Measurements from ENCODE around the gene COBL.

Gene COBL

DNA sequence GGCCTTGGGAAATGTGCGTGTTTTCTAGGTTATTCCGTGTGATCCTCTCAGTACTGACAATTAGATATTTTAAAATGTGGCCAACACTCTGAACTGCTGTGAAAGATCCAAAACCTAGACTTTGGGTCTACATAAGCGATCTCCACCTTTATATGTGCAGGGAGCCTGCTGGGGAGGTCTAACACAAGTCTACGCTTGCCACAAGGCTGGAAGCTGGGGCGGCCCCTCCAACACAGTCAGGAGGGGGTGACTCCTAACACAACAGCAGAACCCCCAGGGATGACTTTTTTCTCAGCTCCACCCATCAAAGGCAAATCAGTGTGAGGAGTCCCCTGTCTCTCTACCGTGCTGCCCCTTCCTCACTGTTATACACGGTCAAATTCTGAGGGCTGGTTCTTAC, 202.6 kb downstream of the COBL start:
- no peak for DNase-seq (ENCODE audit: low spot score)

DNA sequence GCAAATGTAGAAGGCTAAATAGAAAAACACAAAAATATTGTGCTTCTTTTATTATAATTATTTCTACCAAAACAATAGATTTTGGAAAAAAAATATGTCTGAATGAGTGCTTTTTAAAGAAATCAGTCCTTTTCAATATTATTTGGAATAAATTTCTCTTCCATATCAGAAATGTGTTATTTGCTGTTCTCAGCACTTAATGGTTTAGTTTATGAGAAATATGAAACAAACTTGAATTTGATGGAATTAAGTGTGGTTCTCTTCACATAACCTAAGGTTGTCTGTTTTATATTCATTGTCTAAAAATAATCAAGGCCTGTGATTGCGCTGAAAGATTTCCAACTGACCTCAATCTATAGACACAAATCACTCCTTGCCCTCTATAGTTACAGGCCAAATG, 203.0 kb downstream of the COBL start:
- no peak for DNase-seq (ENCODE audit: low spot score)

- no peak for DNase-seq (ENCODE audit: low spot score)
Observed at GRCh38 chr7:51111241-51111940, 205.2 kb downstream of the COBL start.

DNA sequence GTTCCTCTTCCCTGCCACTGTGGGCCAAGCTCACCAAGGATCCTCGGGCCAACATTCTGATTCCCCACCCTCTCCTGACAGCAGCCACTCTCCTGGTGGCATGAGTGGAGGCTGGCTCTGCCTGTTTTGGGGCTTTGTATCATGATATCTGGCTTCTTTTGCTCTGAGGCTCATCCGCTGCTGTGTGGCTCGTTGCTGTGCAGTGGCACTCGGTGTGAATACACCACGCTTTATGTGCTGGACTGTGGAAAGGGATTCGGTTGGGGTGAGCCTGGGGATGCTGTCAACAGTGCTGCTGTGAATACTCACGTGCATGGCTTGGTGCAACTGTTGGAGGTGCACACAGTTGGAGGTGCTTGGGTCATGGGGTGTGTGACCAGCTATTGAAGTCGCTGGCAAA, 208.5 kb downstream of the COBL start:
- DNase-seq (ENCODE audit: low spot score), result no peak

GRCh38 chr7:51104278-51104677, 212.3 kb downstream of the COBL start:
- no peak for DNase-seq (ENCODE audit: low spot score)

- no peak for DNase-seq (ENCODE audit: low spot score)
Observed at GRCh38 chr7:51103718-51104117, 212.9 kb downstream of the COBL start.

GRCh38 chr7:51102828-51103227, 213.8 kb downstream of the COBL start:
- no peak for DNase-seq (ENCODE audit: low spot score)

DNA sequence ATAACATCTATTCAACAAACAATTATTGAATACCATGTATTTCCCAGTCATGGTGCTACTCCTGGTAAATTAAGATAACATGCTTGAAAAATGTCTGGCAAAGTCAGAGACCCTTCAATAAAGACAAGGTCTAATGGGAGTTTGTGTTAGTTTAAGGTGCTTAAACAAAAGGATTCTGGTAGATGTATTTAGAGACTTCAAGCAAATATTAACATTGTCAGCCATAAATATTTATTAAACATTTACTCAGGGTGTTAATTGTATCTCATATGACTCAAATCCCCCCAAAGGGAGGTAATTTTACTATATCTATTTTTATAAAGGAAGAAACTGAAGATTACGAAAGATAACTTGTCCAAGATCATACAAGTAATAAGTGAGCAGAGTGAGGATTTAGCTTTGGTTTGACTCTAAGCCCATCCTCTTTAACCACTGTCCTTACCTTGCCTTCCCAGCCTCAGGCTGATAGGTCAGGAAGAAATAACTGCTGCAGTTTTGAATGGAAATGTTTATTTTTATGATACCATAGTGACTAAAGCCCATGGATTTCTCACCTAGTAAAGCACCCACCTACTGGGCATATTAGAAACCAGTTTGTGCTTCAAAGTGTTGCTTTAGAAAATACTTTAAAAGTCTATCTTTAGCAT, 215.4 kb downstream of the COBL start:
- DNase-seq (ENCODE audit: low spot score), result no peak

DNA sequence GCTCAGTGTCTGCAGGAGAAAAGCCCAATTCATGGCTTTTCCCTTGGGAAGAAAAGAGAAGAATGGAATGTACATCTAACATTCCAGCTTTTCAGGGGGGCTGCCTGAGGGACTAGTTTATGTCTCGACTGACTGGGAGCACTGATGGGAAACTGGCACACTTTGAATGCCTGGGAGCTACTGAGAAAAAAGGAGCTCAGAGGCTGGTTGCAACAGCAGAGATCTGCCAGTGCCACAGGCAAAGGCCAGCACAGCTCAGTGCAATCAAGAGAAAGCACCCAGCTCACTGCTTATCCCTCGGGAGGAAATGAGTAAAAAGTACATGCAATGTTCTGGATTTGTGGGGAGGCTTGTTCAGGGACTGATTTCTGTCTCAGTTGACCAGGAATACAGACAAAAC, 226.2 kb downstream of the COBL start:
- DNase-seq (ENCODE audit: low spot score), result peak; percentile 76

DNA sequence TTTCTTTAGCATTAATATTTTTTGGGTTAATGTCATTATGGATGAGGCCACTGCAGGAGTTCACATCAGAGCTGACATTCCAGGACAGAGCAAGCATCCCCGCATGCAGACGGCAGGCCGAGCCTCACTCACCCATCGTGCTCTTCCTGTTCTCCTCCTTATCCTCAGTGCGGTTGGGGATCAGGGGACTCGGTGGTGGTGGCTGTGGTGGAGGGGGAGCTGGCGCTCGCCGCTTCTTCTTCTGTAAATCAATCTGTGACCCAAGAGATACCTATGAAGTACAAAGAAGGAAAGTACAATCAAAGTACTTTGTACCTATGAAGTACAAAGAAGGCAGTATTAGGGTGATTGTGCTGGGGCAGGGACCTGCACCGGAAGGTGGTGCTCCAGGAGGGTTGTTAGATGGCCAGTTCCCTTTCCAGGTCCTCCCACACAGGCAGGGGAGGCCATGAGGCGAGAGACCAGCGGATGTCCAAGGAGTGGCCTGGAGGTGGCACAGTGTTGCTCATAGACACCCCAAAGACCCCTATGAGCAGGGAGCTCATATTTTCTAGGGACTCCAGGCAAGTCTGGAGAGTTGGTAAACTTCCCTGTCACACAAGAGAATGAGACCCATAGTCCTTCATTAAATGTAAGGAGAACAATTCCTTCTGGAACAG, 231.4 kb downstream of the COBL start:
- no peak for DNase-seq (ENCODE audit: low spot score)

DNA sequence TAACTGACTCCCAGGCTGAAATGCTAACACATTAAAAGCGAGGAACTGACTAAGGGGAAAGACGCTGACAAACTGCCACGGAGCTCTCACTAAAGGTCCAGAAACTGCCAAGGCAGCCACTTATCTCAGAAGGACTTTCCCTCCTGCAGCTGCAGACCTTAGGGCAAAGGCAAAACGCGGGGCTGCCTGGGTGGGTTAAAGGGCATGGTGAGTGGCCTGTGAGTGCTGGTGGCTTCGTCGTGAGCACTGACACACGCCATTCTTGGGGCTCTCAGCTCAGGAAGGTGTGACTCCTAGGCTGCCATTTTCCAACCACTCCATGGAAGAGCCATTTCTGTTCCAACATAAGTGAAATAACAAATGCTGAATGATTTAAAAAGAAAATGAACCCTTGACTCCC, 232.5 kb downstream of the COBL start:
- DNase-seq (ENCODE audit: low spot score), result no peak

- DNase-seq (ENCODE audit: low spot score), result no peak
Observed at GRCh38 chr7:51082940-51083533, 233.6 kb downstream of the COBL start.

- no peak for DNase-seq (ENCODE audit: low spot score)
Observed at GRCh38 chr7:51082096-51082840, 234.3 kb downstream of the COBL start.

- no peak for DNase-seq (ENCODE audit: low spot score)
Observed at GRCh38 chr7:51081270-51081890, 235.2 kb downstream of the COBL start.

DNA sequence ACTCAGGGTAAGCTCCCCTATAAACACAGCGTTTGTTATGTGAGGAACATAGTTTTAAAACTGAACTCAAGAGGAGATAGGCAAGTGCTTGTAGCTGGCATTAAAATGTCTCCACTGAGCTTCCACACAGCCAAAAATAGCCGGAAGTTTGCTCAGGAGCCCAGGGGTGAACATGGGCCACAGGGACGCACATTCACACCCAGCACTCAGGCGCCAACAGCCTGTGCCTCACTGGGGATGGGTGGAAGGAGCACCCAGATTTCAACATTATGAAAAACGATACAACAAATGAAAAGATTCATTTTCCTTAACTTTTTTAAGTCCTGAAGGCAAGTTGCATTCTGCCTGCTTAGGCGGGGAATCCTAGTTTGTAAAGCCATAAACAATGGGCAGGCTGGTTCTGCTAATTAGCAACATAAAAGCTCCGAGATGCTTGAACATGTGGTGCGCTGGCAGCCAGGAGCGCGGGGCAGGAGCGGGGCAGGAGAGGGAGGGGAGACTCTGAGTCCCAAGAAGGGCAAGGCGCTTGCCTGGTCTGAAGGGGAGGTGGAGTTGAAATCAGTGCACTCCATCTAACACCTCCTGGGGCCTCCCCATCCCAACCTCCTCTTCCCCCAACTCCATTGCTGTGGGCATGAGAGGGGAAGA, 235.9 kb downstream of the COBL start:
- no peak for DNase-seq (ENCODE audit: low spot score)

GRCh38 chr7:51080216-51080615, 236.4 kb downstream of the COBL start:
- DNase-seq (ENCODE audit: low spot score), result no peak

DNA sequence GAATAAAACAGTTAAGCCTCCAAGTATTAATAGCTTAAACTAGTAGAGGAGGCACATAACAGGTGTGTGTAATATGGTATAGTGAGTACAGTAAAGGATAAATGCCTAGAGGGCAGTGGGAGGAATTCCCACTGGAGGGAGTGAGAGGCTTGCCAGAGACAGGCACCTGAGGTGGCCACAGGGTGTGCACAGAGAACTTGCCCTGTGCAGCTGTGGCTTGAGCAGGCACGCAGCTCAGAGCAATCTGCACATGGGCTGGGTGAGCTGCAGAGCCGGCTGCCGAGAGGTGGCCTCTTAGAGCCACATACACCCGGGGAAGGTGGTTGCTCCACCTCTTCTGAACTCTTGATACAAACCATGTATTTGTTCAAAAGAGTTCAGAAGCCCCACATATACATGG, 237.1 kb downstream of the COBL start:
- no peak for DNase-seq (ENCODE audit: low spot score)

GRCh38 chr7:51078653-51079052, 238.0 kb downstream of the COBL start:
- no peak for DNase-seq (ENCODE audit: low spot score)

DNA sequence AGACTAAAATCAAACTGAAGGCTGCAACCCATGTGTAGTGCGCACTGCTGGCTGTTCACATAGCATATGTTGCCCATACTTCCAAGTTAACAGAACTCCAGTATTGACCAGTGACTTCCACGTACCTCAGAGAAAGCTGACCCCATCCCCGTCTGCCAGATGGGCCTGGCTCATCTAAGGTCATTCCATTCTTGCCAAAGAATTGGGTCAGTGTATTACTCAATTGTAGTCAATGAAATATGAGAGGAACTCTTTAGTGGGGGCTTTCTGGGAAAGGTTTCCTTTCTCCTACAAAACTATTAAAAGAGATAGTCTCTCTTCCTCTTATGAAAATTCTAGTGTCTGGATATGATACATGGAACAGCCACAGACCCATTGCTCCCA, 238.6 kb downstream of the COBL start:
- no peak for DNase-seq (ENCODE audit: low spot score)

DNA sequence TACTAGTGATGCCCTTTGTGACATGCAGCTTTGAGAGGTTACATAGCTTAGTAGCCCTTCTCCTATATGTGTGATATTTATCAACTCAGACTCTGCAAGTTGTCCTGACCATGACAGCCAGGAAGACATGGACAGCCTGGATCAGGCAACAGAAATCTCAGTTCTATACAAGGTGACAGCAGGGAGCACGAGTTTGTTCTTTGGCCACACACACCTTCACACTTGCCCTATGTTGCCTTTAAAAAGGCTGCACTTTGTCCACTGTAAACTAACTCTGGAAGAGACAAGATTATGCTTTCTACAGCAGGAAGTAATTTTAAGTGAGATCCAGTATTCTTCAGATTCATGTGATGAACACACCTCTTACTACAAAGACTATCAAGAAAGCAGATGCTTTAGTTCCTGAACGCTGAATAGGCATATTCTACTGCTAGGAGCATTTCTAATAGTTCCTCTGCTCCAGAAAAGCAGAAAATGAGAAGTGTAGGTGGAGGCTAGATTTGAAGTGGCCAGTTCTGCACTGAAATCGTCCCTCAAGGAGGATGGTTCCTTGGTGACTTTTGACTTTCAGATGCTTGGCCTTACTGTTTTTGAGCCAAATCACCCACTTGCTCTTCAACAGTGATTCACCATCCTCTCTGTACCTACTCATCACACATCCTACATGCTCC, 239.2 kb downstream of the COBL start:
- no peak for DNase-seq (ENCODE audit: low spot score)
